ENCODE results near the gene HES2.

DNA sequence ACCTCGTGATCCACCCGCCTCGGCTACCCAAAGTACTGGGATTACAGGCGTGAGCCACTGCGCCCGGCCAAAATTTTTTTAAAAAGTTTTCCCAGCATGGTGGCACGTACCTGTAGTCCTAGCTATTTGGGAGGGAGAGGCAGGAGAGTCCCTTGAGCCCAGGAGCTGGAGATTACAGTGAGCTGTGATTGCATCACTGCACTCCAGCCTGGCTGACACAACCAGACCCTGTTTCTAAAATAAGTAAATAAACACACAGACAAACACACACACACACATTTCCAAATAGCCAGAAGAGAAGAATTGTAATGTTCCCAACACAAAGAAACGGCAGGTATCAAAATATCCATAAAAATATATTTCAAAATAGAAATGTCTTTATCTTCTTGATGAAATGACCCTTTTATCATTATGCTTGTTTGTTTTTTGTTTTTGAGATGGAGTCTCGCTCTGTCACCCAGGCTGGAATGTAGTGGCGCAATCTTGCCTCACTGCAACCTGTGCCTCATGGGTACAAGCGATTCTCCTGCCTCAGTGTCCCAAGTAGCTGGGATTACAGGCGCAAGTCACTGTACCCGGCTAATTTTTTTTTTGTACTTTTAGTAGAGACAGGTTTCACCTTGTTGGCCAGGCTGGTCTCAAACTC is 9.3 kb downstream of the HES2 start:
- TF ChIP-seq, protein P1, sequence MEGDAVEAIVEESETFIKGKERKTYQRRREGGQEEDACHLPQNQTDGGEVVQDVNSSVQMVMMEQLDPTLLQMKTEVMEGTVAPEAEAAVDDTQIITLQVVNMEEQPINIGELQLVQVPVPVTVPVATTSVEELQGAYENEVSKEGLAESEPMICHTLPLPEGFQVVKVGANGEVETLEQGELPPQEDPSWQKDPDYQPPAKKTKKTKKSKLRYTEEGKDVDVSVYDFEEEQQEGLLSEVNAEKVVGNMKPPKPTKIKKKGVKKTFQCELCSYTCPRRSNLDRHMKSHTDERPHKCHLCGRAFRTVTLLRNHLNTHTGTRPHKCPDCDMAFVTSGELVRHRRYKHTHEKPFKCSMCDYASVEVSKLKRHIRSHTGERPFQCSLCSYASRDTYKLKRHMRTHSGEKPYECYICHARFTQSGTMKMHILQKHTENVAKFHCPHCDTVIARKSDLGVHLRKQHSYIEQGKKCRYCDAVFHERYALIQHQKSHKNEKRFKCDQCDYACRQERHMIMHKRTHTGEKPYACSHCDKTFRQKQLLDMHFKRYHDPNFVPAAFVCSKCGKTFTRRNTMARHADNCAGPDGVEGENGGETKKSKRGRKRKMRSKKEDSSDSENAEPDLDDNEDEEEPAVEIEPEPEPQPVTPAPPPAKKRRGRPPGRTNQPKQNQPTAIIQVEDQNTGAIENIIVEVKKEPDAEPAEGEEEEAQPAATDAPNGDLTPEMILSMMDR (conservative IDR thresholded peaks at IDR 0.05 in 1 of 2, IDR thresholded peaks at IDR 0.05 in 1 of 2; ENCODE audit: low read depth in 1 of 2, low read length in 2 of 2): no peak
- no peak for TF ChIP-seq EZH2 (IDR thresholded peaks at IDR 0.05; ENCODE audit: low read length, missing control alignments)

All from fibroblast of lung (primary cell).